Measurements from ENCODE around the gene ACSF2. TPM values are rescaled to one million over a fixed set of nuclear protein-coding genes. Genes with fewer than 3 reads are reported as not detected.
"Not testable (repeated sequence)": the region's sequence is repeated elsewhere in the genome, so short reads cannot be mapped to it uniquely, and the experiment has no call there.

The ACSF2 gene
- polyA plus RNA-seq, 1 of the 3 experiments (the other 2 are of a cell fraction): 46.6 TPM

DNA sequence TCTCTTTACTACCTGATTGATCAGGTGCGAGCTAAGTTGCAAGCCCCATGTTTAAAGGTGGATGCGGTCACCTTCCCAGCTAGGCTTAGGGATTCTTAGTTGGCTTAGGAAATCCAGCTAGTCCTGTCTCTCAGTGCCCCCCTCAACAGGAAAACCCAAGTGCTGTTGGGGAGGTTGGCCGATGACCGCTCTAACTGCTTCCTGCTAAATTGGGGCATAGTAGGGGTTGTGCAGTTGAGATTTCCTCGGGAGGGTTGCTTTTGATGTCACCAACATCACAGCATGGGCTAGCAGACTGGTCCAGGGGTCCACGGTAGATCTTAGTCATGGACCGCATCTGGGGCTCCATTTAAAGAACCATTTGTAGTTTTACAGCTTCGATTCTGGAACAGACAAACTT, 26.4 kb upstream of the ACSF2 start:
- H3K9me3 ChIP-seq; H2AFZ ChIP-seq (ENCODE audit: low read depth); H3K4me3 ChIP-seq (ENCODE audit: low read depth in 2 of 2, low read length in 1 of 2); H3K4me2 ChIP-seq; DNase-seq; H3K9me2 ChIP-seq; POLR2A ChIA-PET; H3F3A ChIP-seq (replicated peaks; ENCODE audit: insufficient read depth); H3K27ac ChIP-seq (ENCODE audit: low read depth in 2 of 2, low read length in 1 of 2); H3K9ac ChIP-seq: not testable (repeated sequence)
- Histone ChIP-seq H3K27me3 (ENCODE audit: insufficient read depth) (peaks cover 19% of the 10 kb centered on the region; the same call in 1 of the 2 replicates), H3K79me2 (ENCODE audit: insufficient read depth) (peaks cover 28% of the 10 kb centered on the region), H4K20me1 (ENCODE audit: insufficient read depth) (peaks cover 17% of the 10 kb centered on the region), H3K4me1 (ENCODE audit: control insufficient read depth in 1 of 2, insufficient read depth in 2 of 2, low read depth in 1 of 2, low read length in 1 of 2) (peaks cover 10 to 23% of the 10 kb centered on the region in 2 experiments), H3K36me3 (replicated peaks in 1 of 2; ENCODE audit: control insufficient read depth in 1 of 2, insufficient read depth in 2 of 2, low read length in 1 of 2) (peaks cover 6 to 13% of the 10 kb centered on the region in 2 experiments)
- CTCF ChIA-PET: interaction anchor here (3.6 to 4.4 kb wide), 5 partner anchors 10 to 34 kb away, joined by 23 to 80 read pairs (median 33); partner anchors contain the start of genes EME1 and MRPL27
- WGBS (ENCODE audit: low lambda C conversion rate): 84% methylated on average over 8 of the region's 8 CpGs

- H3K27ac ChIP-seq (ENCODE audit: low read depth in 2 of 2, low read length in 1 of 2); H2AFZ ChIP-seq (ENCODE audit: low read depth); H3K79me2 ChIP-seq (ENCODE audit: insufficient read depth); H3K4me1 ChIP-seq (ENCODE audit: control insufficient read depth in 1 of 2, insufficient read depth in 2 of 2, low read depth in 1 of 2, low read length in 1 of 2); H3K4me3 ChIP-seq (ENCODE audit: low read depth in 2 of 2, low read length in 1 of 2); POLR2A ChIA-PET; H3K9me3 ChIP-seq; H3K4me2 ChIP-seq; H3F3A ChIP-seq (replicated peaks; ENCODE audit: insufficient read depth); H4K20me1 ChIP-seq (ENCODE audit: insufficient read depth); H3K36me3 ChIP-seq (replicated peaks in 1 of 2; ENCODE audit: control insufficient read depth in 1 of 2, insufficient read depth in 2 of 2, low read length in 1 of 2); H3K9ac ChIP-seq; H3K9me2 ChIP-seq; DNase-seq: not testable (repeated sequence)
- WGBS (ENCODE audit: low lambda C conversion rate): 47% methylated on average over 4 of the region's 4 CpGs
- CTCF ChIA-PET: interaction anchor here (3.3 to 9.4 kb wide), 2 partner anchors 7 to 74 kb away, joined by 12 to 80 read pairs; partner anchors contain the start of gene LRRC59
- peaks cover 51% of the 10 kb centered on the region for H3K27me3 ChIP-seq (ENCODE audit: insufficient read depth)
Observed at GRCh38 chr17:50405351-50405750, 20.7 kb upstream of the ACSF2 start.

- H3K27ac ChIP-seq (ENCODE audit: low read depth in 2 of 2, low read length in 1 of 2): no peak overlapping the region
- POLR2A ChIA-PET: no interaction called here
- no peaks in the 10 kb centered on the region for H3K9me2 ChIP-seq
- H3K27me3 ChIP-seq (ENCODE audit: insufficient read depth): peaks cover 51% of the 10 kb centered on the region
- 44% methylated on average over 5 of the region's 5 CpGs for WGBS (ENCODE audit: low lambda C conversion rate)
- CTCF ChIA-PET: interaction anchor here (1.5 to 9.4 kb wide), 3 partner anchors 9 to 76 kb away, joined by 3 to 80 read pairs (median 12); partner anchors contain the start of gene LRRC59
- H3K79me2 ChIP-seq (ENCODE audit: insufficient read depth): no peaks in the 10 kb centered on the region
- no peak overlapping the region for H3K9ac ChIP-seq
- H3K36me3 ChIP-seq (replicated peaks in 1 of 2; ENCODE audit: control insufficient read depth in 1 of 2, insufficient read depth in 2 of 2, low read length in 1 of 2): no peaks in the 10 kb centered on the region
- no peaks in the 10 kb centered on the region for H3K4me1 ChIP-seq (ENCODE audit: control insufficient read depth in 1 of 2, insufficient read depth in 2 of 2, low read depth in 1 of 2, low read length in 1 of 2)
- H2AFZ ChIP-seq (ENCODE audit: low read depth): no peak overlapping the region
- no peaks in the 10 kb centered on the region for H3K9me3 ChIP-seq
- no peaks in the 10 kb centered on the region for H3F3A ChIP-seq (replicated peaks; ENCODE audit: insufficient read depth)
- no peaks in the 10 kb centered on the region for H4K20me1 ChIP-seq (ENCODE audit: insufficient read depth)
- no peak for DNase-seq
- H3K4me2 ChIP-seq: no peak overlapping the region
- no peak overlapping the region for H3K4me3 ChIP-seq (ENCODE audit: low read depth in 2 of 2, low read length in 1 of 2)
- no peak for TF ChIP-seq IRF3 (IDR thresholded peaks at IDR 0.05; ENCODE audit: low read depth, low read length)
- TF ChIP-seq CTCF (IDR thresholded peaks at IDR 0.05): no peak
- TF ChIP-seq EP300 (IDR thresholded peaks at IDR 0.05; ENCODE audit: borderline replicate concordance in 1 of 2, low read depth in 1 of 2, low read length in 1 of 2): no peak
- no peak for TF ChIP-seq REST (IDR thresholded peaks at IDR 0.05; ENCODE audit: low read depth, low read length)
- no peak for TF ChIP-seq USF1 (IDR thresholded peaks at IDR 0.05; ENCODE audit: borderline replicate concordance, low read depth)
- TF ChIP-seq NRF1 (IDR thresholded peaks at IDR 0.05; ENCODE audit: low read depth, low read length): no peak
- TF ChIP-seq FOXM1 (IDR thresholded peaks at IDR 0.05; ENCODE audit: low read depth): no peak
- no peak for TF ChIP-seq MEF2A (IDR thresholded peaks at IDR 0.05; ENCODE audit: borderline replicate concordance, low read depth)
- no peak for TF ChIP-seq YY1 (IDR thresholded peaks at IDR 0.05; ENCODE audit: low read depth)
- TF ChIP-seq MXI1 (IDR thresholded peaks at IDR 0.05; ENCODE audit: low read depth, low read length): no peak
- TF ChIP-seq EZH2phosphoT487 (IDR thresholded peaks at IDR 0.05; ENCODE audit: borderline replicate concordance, low read depth): no peak
- TF ChIP-seq TCF12 (IDR thresholded peaks at IDR 0.05): no peak
- TF ChIP-seq RAD21 (IDR thresholded peaks at IDR 0.05; ENCODE audit: low read length): no peak
Observed at GRCh38 chr17:50406578-50406977, 19.4 kb upstream of the ACSF2 start.

All from SK-N-SH (cell line).